DND-41 (cell line): ENCODE measurements around the gene ZSWIM6.
A peak's percentile ranks its signal among the peaks of the same experiment; 100 is the strongest.

ENCODE experiments used
- ATAC-seq: fragments of 200-7000 bp; cut with Tn5 transposase; 3 replicates; pipeline ENCODE4 v1.9.1; 2021; ENCODE audit warnings: low read depth; ENCODE audit not compliant: insufficient read depth
- DNase-seq: peaks from one replicate; pipeline ENCODE4 v3.0.0-alpha.2; 2020
- H2AFZ ChIP-seq: 2 replicates; pipeline ENCODE4 v1.6.0; 2012; ENCODE audit warnings: low read depth, low read length
- H3K27ac ChIP-seq: 2 replicates; pipeline ENCODE4 v1.5.1; 2012; ENCODE audit warnings: low read length, inconsistent platforms
- H3K27me3 ChIP-seq: fragments of 200-600 bp; sonication (generic); 2 replicates; pipeline ENCODE4 v1.6.0; 2012; ENCODE audit warnings: low read length, mild to moderate bottlenecking, inconsistent platforms; ENCODE audit not compliant: insufficient read depth, poor library complexity
- H3K36me3 ChIP-seq: 2 replicates; pipeline ENCODE4 v1.5.1; 2012; ENCODE audit warnings: low read length, inconsistent platforms; ENCODE audit not compliant: insufficient read depth
- H3K4me1 ChIP-seq: 2 replicates; pipeline ENCODE4 v1.5.1; 2012; ENCODE audit warnings: mild to moderate bottlenecking, low read length; ENCODE audit not compliant: insufficient read depth
- H3K4me2 ChIP-seq: 2 replicates; pipeline ENCODE4 v1.6.0; 2012; ENCODE audit warnings: mild to moderate bottlenecking, moderate library complexity, low read length, inconsistent platforms; ENCODE audit not compliant: insufficient read depth
- H3K4me3 ChIP-seq, 2 experiments: fragments of 200-600 bp in 1 of 2; shearing (Covaris generic) in 1 of 2; 2 replicates each; pipeline ENCODE4 v1.5.1; 2012 to 2016; ENCODE audit warnings: inconsistent platforms in 2 of 2, low read length in 2 of 2, mild to moderate bottlenecking in 2 of 2, low read depth in 1 of 2, moderate library complexity in 1 of 2
- H3K79me2 ChIP-seq: 2 replicates; pipeline ENCODE4 v1.6.0; 2012; ENCODE audit warnings: low read length, inconsistent platforms; ENCODE audit not compliant: insufficient read depth
- H3K9ac ChIP-seq: 2 replicates; pipeline ENCODE4 v1.6.0; 2012; ENCODE audit warnings: low read depth, mild to moderate bottlenecking, inconsistent platforms, low read length, moderate library complexity
- H3K9me3 ChIP-seq: 2 replicates; pipeline ENCODE4 v1.5.1; 2012; ENCODE audit warnings: low read length, moderate library complexity, mild to moderate bottlenecking, inconsistent platforms; ENCODE audit not compliant: insufficient read depth, severe bottlenecking
- H4K20me1 ChIP-seq: 2 replicates; pipeline ENCODE4 v1.6.0; 2012; ENCODE audit warnings: low read length; ENCODE audit not compliant: insufficient read depth
- EZH2 ChIP-seq: IDR thresholded peaks from 3 replicates; pipeline ENCODE4 v1.6.1; 2012; ENCODE audit warnings: borderline replicate concordance, low read depth, mild to moderate bottlenecking, moderate library complexity, low read length, inconsistent platforms; ENCODE audit not compliant: severe bottlenecking
- TF ChIP-seq, protein P1 (sequence below): IDR thresholded peaks from 2 replicates; pipeline ENCODE4 v1.5.1; 2012; ENCODE audit warnings: borderline replicate concordance, low read length, moderate library complexity, mild to moderate bottlenecking; ENCODE audit not compliant: poor library complexity, severe bottlenecking; ENCODE audit errors: extremely low read depth

The ZSWIM6 gene

DNA sequence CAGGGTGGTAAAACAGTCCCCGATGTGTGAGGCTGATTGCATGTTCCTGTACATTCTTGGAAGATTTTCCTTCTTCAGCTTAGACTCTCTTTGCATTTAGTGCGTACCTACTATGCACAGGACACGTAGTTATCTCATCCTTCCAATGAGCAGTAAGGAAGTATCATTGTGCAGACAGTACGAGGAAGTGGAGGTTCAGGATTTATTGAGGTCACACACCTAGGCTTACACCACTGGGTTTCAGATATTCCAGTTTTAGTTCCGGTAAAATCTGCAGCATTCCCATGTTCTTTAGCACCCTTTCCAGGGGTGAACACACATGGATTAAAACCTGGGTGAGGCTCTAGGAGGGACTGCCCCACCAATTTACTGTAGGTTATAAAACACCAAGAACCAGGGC lies 238.7 kb downstream of the ZSWIM6 start:
- DNase-seq: no peak

DNA sequence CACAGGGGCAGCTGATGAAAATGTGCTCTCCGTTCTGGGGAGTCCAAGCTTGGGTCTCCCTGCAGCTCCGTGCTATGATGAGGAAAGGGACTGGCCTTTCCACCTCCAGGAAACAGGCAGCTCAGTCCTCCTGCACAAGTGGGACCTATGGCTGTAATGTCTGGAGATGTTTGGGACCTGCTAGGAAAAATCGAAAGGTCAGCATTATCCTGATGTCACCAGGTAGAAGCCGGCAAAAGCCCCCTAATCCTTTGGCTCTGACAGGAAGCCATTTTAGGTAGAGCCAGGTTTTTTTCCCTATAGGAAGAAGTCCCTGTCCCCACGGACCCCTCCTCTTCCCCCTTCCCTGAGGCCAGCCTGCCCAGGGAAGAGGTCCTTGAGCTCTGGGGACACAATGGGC lies 240.9 kb downstream of the ZSWIM6 start:
- Histone ChIP-seq H3K9ac (no peak overlapping the region), H3K36me3 (no peaks in the 10 kb centered on the region), H3K27ac (no peak overlapping the region), H3K4me1 (no peaks in the 10 kb centered on the region), H2AFZ (no peak overlapping the region), H3K9me3 (no peaks in the 10 kb centered on the region), H4K20me1 (no peaks in the 10 kb centered on the region), H3K79me2 (no peaks in the 10 kb centered on the region), H3K4me3 (no peak overlapping the region), H3K4me2 (no peak overlapping the region), H3K27me3 (no peaks in the 10 kb centered on the region)
- TF ChIP-seq, protein P1, sequence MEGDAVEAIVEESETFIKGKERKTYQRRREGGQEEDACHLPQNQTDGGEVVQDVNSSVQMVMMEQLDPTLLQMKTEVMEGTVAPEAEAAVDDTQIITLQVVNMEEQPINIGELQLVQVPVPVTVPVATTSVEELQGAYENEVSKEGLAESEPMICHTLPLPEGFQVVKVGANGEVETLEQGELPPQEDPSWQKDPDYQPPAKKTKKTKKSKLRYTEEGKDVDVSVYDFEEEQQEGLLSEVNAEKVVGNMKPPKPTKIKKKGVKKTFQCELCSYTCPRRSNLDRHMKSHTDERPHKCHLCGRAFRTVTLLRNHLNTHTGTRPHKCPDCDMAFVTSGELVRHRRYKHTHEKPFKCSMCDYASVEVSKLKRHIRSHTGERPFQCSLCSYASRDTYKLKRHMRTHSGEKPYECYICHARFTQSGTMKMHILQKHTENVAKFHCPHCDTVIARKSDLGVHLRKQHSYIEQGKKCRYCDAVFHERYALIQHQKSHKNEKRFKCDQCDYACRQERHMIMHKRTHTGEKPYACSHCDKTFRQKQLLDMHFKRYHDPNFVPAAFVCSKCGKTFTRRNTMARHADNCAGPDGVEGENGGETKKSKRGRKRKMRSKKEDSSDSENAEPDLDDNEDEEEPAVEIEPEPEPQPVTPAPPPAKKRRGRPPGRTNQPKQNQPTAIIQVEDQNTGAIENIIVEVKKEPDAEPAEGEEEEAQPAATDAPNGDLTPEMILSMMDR: no peak
- TF ChIP-seq EZH2: no peak
- no peak for ATAC-seq
- DNase-seq: no peak

More for the DNA sequence above, 238.7 kb downstream of the ZSWIM6 start:
- Histone ChIP-seq H3K4me2 (no peak overlapping the region), H3K36me3 (no peaks in the 10 kb centered on the region), H3K4me1 (no peaks in the 10 kb centered on the region), H3K79me2 (no peaks in the 10 kb centered on the region), H3K9me3 (no peaks in the 10 kb centered on the region), H4K20me1 (no peaks in the 10 kb centered on the region), H3K9ac (no peak overlapping the region), H2AFZ (no peak overlapping the region), H3K27me3 (no peaks in the 10 kb centered on the region), H3K27ac (no peak overlapping the region), H3K4me3 (no peak overlapping the region)
- no peak for ATAC-seq
- TF ChIP-seq, protein P1: no peak
- no peak for TF ChIP-seq EZH2

DNA sequence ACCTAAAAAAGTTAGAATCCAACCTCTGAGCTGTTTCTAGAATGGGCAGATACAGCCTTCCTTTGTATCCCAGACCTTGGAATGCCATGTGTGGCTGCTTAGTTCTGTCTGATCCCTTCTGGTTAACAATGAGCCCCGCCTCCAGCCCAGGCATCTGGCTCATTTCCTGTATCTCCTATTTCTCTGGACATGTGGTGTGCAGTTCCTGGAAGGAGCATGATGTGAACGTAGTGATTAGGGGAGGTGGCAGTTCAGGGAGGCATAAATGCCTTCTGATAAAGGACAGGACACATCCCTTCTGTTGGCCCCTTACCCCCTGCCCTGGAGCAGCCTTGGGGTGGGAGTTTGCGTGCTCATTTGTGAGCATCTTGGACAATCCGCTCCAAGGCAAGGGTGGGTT lies 243.0 kb downstream of the ZSWIM6 start:
- no peaks in the 10 kb centered on the region for H3K79me2 ChIP-seq
- H3K9ac ChIP-seq: no peak overlapping the region
- no peaks in the 10 kb centered on the region for H3K27me3 ChIP-seq
- no peaks in the 10 kb centered on the region for H3K9me3 ChIP-seq
- H3K4me3 ChIP-seq: no peak overlapping the region
- no peak overlapping the region for H3K4me2 ChIP-seq
- no peaks in the 10 kb centered on the region for H3K4me1 ChIP-seq
- DNase-seq (no peak), ATAC-seq (no peak)
- no peaks in the 10 kb centered on the region for H3K36me3 ChIP-seq
- H4K20me1 ChIP-seq: no peaks in the 10 kb centered on the region
- TF ChIP-seq, protein P1: no peak
- no peak for TF ChIP-seq EZH2
- peak overlapping the region; percentile 25; the same call in 1 of the 2 replicates for H2AFZ ChIP-seq
- H3K27ac ChIP-seq: no peak overlapping the region

DNA sequence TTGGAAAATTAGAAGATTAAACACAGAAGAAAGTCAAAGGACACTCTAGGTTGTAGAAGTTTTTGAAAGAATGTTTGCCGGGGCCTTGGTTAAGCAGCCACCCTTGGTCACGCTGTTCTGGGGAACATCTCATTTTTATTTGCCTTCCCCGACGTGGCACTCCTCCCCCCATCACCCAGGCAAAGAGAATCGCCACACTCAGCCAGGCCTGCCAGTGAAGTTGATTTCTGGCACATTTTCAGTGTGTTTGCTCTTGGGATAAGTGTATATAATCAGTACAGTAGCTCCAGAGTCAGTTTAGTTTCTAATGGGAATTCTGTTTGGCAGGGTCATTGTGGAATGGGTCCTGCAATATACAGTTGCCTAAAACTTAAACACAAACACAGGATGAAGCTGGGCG lies 243.5 kb downstream of the ZSWIM6 start:
- H2AFZ ChIP-seq: no peak overlapping the region

More for the DNA sequence above, 243.5 kb downstream of the ZSWIM6 start:
- Histone ChIP-seq H4K20me1 (no peaks in the 10 kb centered on the region), H3K79me2 (no peaks in the 10 kb centered on the region), H3K4me1 (no peaks in the 10 kb centered on the region), H3K4me2 (no peak overlapping the region), H3K27me3 (no peaks in the 10 kb centered on the region), H3K9me3 (no peaks in the 10 kb centered on the region), H3K27ac (no peak overlapping the region), H3K9ac (no peak overlapping the region), H3K36me3 (no peaks in the 10 kb centered on the region), H3K4me3 (no peak overlapping the region)
- DNase-seq (no peak), ATAC-seq (no peak)
- TF ChIP-seq, protein P1: no peak
- TF ChIP-seq EZH2: no peak
